Cerebellar nuclear complex (tissue), 1 donor: Measurements from ENCODE around the gene GJD3.

ENCODE experiments used
- DNase-seq, 2 experiments: peaks; one replicate each; lab custom pipeline; 2025; lab: John Stamatoyannopoulos, UW

GJD3 gene

DNA sequence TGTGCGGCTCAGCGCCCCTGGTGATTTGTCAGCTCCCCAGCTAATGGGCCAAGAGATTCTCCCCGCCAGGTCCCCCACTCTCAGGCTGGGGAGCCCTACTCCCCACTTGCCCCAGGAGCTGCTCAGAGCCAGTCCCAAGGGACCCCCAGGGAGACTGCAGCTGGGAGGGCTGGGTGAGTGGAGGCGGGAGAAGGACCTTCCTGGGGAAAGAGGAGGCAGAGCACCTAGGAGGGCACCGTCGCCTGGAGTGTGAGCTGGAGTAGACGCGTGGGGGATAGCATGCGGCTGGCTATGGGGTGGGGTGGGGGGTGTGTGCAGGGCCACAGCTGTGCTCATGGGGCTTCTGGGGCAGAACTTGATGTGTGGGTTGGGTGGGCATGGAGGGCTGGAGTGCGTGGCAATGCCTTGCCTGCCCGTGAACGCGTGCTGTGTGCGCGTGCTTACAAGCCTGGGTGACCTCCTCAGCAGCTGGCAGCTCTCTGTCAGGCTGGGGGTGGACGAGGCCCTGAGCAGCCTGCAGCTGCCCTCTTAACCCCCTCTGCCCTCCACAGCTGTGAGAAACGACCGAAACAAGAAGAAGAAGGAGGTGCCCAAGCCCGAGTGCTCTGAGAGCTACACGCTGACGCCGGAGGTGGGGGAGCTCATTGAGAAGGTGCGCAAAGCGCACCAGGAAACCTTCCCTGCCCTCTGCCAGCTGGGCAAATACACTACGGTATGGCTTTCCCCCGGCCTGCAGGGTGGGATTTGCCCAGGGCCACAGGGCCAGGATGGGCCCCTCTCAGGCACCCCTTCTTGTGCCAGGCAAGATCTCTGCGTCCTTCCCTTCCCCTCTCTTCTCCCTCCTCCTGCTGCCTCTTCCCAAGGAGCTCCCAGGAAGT, 12.9 kb downstream of the GJD3 start:
- no peak for DNase-seq

- DNase-seq, result no peak
Observed at GRCh38 chr17:40350689-40351358, 13.7 kb downstream of the GJD3 start.

DNA sequence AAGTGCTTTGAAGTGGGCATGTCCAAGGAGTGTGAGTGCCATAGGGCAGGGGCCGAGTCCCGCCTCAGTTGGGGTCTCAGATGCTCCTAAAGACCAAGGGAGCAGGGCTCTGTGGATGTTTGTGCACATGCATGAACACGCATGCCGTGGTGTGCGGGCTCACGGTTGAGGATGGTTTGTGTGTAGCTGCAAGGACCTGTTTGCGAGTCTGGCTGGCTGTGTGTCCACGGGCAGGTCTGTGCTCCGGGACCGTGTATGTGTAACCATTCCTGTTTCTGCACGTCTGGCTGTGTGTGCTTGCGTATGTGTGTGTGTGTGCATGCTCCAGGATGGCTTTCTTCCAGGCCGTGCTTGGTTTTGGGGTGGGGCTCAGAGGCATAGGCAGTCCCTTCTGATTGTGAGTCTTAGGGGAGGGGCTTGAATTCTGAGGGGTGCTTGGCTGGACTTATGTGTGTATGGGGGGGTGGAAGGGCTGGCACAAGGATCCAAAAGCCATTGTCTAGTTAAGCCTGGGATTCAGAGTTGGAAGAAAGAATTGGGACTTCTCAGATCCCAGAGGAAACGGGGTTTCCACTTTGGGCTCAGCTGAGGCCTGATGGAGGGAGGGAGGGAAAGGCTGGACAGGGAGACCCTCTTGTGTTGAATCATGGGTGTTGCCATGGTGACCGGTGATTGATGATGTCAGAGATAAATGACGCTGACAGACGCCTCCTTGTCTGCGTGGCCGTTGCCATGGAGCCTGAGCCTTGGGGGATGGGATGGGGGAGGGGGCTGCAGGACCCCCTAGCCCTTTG, 14.4 kb downstream of the GJD3 start:
- DNase-seq, result no peak

- no peak for DNase-seq
Observed at GRCh38 chr17:40349477-40349894, 15.1 kb downstream of the GJD3 start.

DNA sequence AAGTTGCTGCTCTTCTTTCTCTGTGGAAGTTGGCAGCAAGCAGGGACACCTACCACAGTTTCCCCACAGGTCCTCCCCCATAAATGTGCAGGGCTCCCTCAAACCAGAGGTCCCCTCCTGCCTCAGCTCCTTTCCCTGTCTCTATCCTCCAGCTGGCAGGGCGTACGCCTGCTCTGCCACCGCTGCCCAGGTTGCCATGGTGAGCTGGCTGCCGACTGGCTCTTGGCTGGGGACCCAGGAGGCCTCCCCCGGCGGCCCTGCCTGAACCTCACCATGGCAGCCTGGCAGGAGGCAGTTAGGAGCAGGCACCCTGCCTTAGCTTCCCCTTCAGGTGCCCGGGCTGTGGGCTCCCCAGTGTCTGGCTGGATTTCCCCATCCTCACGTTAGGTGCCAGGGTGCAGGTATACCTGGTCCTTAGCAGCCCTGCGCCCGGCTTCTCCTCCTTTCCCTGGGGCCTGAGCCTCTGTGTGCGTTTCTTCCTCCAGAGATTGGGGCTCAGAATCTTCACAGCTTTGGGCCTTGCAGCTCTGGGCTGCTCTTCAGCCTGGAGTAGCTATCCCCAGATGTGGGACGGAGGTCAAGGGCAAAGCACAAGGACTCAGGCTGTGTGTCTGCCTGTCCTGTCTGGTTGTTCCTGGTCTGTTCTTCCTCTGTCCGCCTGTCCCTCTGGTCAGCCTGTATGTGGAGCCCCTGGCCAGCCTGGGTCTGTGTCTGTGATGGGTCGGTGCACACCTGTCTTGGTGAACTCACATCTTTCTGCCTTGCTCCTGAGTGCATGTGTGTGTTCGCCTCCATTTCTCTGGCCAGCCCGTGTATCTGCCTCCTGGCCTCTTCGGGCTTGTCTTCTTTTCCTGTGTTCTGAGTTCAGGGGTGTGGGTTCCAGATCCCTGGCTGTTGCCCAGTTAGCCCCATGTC, 15.7 kb downstream of the GJD3 start:
- no peak for DNase-seq

GRCh38 chr17:40348136-40348504, 16.4 kb downstream of the GJD3 start:
- no peak for DNase-seq

DNA sequence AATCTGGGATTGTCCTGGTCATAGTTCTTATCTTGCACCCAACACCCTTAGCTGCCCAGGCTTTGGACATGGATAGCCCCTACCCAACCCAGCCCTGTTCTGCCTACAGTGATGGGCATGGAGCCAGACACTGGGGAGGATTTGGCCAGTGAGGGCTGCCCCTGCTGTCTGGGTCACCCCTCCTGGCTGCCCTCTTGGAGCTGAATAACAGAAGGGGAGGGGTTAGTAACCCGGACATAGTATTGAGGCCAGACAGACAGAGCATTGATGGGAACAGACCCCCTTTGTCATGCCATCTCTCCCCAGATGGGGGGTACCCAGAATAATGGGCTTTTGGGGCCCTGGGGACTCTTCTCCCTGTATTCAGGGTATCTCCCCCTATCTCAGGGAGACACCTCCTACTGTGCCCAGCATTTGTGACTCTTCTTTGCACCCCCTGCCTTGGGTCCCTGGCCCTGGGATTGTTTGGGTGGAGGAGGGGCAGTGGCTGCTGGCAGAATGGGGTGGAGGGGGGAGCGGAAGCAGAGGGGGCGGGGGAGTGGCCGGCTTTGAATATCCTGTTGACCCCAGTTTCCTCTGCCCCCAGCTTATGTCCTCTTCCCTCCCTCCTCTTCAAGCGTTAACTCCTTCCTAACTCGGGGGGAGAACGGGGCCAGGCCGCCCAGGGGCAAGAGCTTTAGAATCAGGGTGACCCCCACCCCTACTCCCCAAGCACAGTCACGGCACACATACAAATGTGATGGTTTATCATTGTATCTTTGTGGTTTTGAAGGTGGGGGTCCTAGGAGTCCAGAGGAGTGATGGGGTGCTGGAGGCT, 17.0 kb downstream of the GJD3 start:
- no peak for DNase-seq

DNA sequence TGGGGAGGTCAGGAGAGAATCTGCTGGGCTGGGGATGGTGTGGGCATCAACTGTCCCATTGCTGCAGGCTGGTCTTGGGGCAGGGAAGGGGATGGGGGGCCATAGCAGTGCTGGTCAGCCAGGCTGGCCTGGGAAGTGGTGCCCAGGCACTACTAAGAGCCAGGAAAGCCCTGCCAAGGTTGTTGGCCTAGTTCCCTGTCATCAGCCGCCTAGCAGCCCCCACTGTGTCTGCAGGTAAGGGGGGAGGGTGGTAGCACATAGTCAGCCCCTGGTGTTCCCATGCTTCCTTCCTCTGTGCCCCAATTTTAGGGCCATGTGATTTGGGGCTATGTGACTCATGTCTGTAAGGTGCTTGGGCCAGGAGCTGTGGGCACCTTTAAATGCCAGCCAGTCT, 17.8 kb downstream of the GJD3 start:
- DNase-seq, result no peak

GRCh38 chr17:40345994-40346764, 18.4 kb downstream of the GJD3 start:
- DNase-seq, result no peak

GRCh38 chr17:40345161-40345993, 19.2 kb downstream of the GJD3 start:
- DNase-seq, result no peak

- no peak for DNase-seq
Observed at GRCh38 chr17:40344421-40345160, 19.9 kb downstream of the GJD3 start.

DNA sequence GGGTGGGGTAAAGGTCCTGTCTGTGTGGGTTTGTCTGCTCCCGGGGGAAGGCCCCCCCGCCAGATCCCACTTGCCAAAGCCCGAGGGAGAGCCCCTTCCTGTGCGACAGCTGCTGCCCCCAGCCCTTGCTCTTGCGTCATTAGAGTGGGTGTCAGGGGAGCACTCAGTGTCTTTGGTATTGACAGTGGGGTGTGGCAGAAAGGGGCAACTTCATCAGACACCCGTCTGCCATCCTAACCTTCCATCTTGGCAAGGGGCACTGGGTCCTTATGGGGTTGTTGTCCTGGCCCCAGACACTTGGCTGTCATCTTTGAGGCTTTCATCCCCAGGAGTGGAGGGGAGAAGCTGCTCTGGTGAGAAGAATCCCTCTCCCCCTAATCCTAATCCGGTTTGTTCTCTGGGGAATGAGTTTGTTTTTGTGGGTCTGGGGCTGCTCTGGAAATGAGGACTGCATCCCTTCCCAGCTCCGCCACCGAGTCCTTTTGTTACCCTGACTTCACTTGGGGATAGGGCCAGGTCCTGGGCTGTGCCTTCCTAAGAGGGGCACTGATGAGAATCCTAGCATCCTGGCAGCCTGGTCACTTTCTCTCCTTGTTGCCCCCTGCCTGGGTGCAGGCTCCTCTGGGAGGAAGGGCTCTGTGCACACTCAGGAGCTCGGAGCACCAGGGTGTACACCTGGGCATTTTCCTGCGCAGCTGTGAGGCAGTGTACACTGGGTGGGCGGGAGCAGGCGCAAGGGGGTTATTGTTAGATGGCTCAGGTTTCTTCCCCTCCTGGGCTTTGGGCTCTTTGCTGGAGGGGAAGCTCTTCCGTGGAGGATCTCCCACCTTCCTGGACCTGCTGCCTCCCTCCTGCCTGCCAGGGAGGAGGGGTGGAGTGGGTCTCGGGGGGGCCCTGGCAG, 21.1 kb downstream of the GJD3 start:
- DNase-seq, result no peak

- no peak for DNase-seq
Observed at GRCh38 chr17:40342504-40343218, 21.9 kb downstream of the GJD3 start.

- DNase-seq, result no peak
Observed at GRCh38 chr17:40341808-40342503, 22.6 kb downstream of the GJD3 start.

- no peak for DNase-seq
Observed at GRCh38 chr17:40340880-40341807, 23.4 kb downstream of the GJD3 start.
